Measurements from ENCODE around the gene BBS9.

BBS9 gene

DNA sequence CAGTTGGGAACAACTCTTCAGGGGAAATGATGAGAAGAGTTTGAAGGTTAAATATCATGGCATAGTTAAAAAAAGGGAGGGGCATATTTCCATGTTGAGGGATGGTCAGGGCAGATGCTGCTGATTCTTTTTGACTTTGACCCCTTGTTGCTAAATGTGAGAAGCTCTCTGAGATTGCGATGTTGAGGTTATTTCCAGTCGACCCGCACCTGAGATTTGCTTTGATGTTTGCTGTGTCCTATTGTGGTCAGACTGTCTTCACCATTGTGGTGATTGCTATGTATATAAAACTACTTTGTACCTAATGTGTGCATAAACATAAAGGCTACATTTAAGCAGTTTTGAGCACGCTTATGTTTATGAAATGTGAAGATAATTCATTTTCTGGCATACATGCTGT lies 90.9 kb downstream of the BBS9 start:
- Histone ChIP-seq H3K27ac (ENCODE audit: low read length) (no peak overlapping the region), H3K4me3 (ENCODE audit: low read length) (no peak overlapping the region), H3K36me3 (ENCODE audit: control insufficient read depth, insufficient read depth, low read length) (no peaks in the 10 kb centered on the region), H3K9me3 (ENCODE audit: control insufficient read depth, insufficient read depth, low read length) (no peaks in the 10 kb centered on the region), H3K27me3 (ENCODE audit: control insufficient read depth, insufficient read depth, low read length) (no peaks in the 10 kb centered on the region), H3K4me1 (ENCODE audit: control insufficient read depth, insufficient read depth, low read length) (no peaks in the 10 kb centered on the region)
- DNase-seq (ENCODE audit: low read depth, low spot score): no peak
- no CpG with 5 or more reads among the region's 4 CpGs for WGBS (ENCODE audit: insufficient coverage, insufficient read length)

DNA sequence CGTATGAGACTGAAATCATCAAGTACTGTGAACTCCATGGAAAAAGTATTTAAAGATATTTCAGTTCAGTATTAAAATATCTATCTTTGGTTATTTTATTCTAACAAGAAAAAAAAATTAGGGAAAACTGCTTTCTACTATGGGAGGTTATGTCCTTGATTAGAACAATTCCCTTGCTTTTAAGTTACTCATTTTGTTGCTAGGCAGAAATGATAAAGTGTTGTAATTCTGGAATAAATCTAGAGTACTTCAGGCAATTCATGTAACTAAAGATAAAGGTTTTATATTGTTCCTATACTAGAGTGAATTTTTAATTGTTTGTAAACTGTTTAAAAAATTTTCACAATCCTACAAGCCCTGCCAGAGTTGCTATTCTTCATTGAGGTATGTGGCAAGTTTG lies 92.0 kb downstream of the BBS9 start:
- H3K4me1 ChIP-seq (ENCODE audit: control insufficient read depth, insufficient read depth, low read length): no peaks in the 10 kb centered on the region
- H3K4me3 ChIP-seq (ENCODE audit: low read length): no peak overlapping the region
- WGBS (ENCODE audit: insufficient coverage, insufficient read length): no CpG with 5 or more reads among the region's 1 CpG
- no peaks in the 10 kb centered on the region for H3K27me3 ChIP-seq (ENCODE audit: control insufficient read depth, insufficient read depth, low read length)
- H3K36me3 ChIP-seq (ENCODE audit: control insufficient read depth, insufficient read depth, low read length): no peaks in the 10 kb centered on the region
- no peaks in the 10 kb centered on the region for H3K9me3 ChIP-seq (ENCODE audit: control insufficient read depth, insufficient read depth, low read length)
- no peak overlapping the region for H3K27ac ChIP-seq (ENCODE audit: low read length)
- DNase-seq (ENCODE audit: low read depth, low spot score): no peak

DNA sequence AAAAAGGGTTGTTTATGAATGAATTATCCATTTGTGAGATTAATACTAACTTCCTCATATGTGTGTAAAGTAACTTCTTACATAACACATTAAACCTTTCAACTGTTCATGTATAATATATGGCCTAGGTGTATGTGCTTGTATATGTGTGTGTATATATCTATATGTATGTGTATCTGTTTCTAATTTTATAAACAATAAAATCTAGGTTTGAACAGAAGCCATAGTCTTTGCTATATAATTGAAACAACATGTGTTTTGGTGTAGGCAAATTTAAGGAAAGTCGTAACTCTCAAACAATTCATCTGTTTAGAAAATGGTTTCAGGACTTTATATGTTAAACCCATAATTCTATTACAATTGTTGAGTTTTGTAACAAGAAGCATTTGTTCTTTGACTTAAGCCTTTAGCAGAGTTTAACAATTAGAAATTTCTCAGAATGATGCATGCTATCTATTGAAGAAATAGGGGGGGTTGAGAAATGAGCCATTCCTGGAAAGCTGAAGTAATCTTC lies 103.3 kb downstream of the BBS9 start:
- no peak overlapping the region for H3K27ac ChIP-seq (ENCODE audit: low read length)
- no CpG with 5 or more reads among the region's 1 CpG for WGBS (ENCODE audit: insufficient coverage, insufficient read length)

DNA sequence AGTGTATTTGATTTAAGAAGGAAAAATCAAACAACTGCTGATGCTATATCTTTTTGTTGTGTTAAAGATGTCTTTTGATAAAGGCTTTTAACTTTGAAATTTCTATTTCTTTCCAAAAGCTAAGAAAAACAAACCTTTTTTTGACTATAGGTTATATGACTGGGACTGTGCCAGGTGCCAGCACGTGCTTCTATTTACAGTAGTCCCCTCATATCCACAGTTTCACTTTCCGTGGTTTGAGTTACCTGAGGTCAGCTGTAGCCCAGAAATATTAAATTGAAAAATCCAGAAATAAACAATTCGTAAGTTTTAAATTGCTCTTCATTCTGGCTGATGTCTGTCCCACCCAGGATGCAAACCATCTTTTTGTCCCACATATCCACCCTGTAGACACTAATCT lies 104.3 kb downstream of the BBS9 start:
- H3K4me1 ChIP-seq (ENCODE audit: control insufficient read depth, insufficient read depth, low read length): no peaks in the 10 kb centered on the region
- H3K27me3 ChIP-seq (ENCODE audit: control insufficient read depth, insufficient read depth, low read length): no peaks in the 10 kb centered on the region
- WGBS (ENCODE audit: insufficient coverage, insufficient read length): no CpG with 5 or more reads among the region's 3 CpGs
- H3K36me3 ChIP-seq (ENCODE audit: control insufficient read depth, insufficient read depth, low read length): no peaks in the 10 kb centered on the region
- H3K27ac ChIP-seq (ENCODE audit: low read length): no peak overlapping the region
- DNase-seq (ENCODE audit: low read depth, low spot score): no peak
- no peak overlapping the region for H3K4me3 ChIP-seq (ENCODE audit: low read length)
- H3K9me3 ChIP-seq (ENCODE audit: control insufficient read depth, insufficient read depth, low read length): no peaks in the 10 kb centered on the region

More for the DNA sequence above, 103.3 kb downstream of the BBS9 start:
- DNase-seq (ENCODE audit: low read depth, low spot score): no peak
- Histone ChIP-seq H3K27me3 (ENCODE audit: control insufficient read depth, insufficient read depth, low read length) (no peaks in the 10 kb centered on the region), H3K4me3 (ENCODE audit: low read length) (no peak overlapping the region), H3K9me3 (ENCODE audit: control insufficient read depth, insufficient read depth, low read length) (no peaks in the 10 kb centered on the region), H3K36me3 (ENCODE audit: control insufficient read depth, insufficient read depth, low read length) (no peaks in the 10 kb centered on the region), H3K4me1 (ENCODE audit: control insufficient read depth, insufficient read depth, low read length) (no peaks in the 10 kb centered on the region)

DNA sequence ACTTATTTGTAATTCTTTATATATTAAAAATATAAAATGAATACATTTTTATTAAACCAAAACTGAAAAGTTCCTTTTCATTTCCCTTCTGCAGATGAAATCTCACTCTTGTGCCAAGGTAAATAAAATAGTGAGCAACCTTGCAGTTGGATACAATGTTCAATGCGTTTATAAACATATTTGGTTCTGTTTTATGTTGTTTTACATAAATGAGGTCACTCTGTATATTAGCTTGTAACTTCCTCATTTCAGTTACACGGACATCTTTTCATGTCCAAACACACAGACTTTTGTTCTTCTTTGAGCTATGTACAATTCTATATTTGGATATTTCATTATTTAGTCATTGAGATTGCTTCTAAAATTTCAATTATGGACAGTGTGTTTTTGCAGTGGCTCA lies 107.7 kb downstream of the BBS9 start:
- no peak for DNase-seq (ENCODE audit: low read depth, low spot score)
- Histone ChIP-seq H3K4me1 (ENCODE audit: control insufficient read depth, insufficient read depth, low read length) (no peaks in the 10 kb centered on the region), H3K27ac (ENCODE audit: low read length) (no peak overlapping the region), H3K27me3 (ENCODE audit: control insufficient read depth, insufficient read depth, low read length) (no peaks in the 10 kb centered on the region), H3K9me3 (ENCODE audit: control insufficient read depth, insufficient read depth, low read length) (no peaks in the 10 kb centered on the region), H3K36me3 (ENCODE audit: control insufficient read depth, insufficient read depth, low read length) (no peaks in the 10 kb centered on the region), H3K4me3 (ENCODE audit: low read length) (no peak overlapping the region)
- no CpG with 5 or more reads among the region's 2 CpGs for WGBS (ENCODE audit: insufficient coverage, insufficient read length)

DNA sequence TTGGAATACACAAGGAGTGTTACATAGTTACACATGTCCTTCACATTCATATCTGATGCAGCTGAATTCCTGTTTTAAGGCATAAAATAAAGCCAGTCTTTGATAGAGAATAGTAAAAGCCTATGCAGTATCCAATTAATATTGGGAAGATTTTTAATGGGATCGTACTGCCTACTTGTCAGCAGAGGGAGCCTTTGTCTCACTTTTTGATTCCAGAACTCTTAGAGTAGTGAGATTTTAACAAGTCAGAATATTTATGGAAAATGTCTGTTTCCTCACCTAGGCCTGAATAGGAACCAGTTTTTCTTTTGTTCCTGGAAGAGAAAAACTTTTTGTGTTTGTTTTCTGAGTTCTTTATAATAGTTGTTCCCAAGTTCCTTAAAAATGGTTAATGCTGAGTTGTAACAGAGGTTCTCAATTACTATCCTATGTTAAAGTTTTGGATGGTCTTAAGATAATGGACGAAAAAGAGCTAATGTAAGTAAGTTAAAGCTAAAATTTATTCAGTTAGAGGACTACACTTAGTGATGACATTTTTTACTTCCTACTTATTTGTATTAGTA lies 114.0 kb downstream of the BBS9 start:
- Histone ChIP-seq H3K4me1 (ENCODE audit: control insufficient read depth, insufficient read depth, low read length) (no peaks in the 10 kb centered on the region), H3K4me3 (ENCODE audit: low read length) (no peak overlapping the region), H3K9me3 (ENCODE audit: control insufficient read depth, insufficient read depth, low read length) (no peaks in the 10 kb centered on the region), H3K27ac (ENCODE audit: low read length) (no peak overlapping the region), H3K36me3 (ENCODE audit: control insufficient read depth, insufficient read depth, low read length) (no peaks in the 10 kb centered on the region), H3K27me3 (ENCODE audit: control insufficient read depth, insufficient read depth, low read length) (no peaks in the 10 kb centered on the region)
- WGBS (ENCODE audit: insufficient coverage, insufficient read length): no CpG with 5 or more reads among the region's 2 CpGs
- DNase-seq (ENCODE audit: low read depth, low spot score): no peak

DNA sequence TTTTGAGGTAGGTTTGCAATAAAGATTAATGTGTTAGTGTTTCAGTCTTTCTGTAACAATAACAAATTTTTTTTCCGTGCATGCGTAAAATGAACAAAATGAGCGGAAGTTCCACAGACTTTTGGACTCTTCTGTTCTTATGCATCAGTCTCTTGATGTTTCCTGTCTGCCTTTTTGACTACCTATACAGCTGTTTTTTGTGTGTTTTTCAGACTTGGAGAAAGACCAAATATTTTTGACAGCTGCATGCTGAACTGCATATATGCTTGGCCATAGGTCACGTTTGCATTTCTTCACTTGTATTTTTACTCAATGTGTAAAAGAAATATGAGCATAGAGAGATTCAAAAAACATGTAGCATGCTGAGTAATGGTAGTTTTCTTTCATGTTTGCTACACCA lies 119.3 kb downstream of the BBS9 start:
- H3K4me1 ChIP-seq (ENCODE audit: control insufficient read depth, insufficient read depth, low read length): no peaks in the 10 kb centered on the region
- H3K4me3 ChIP-seq (ENCODE audit: low read length): no peak overlapping the region
- H3K27me3 ChIP-seq (ENCODE audit: control insufficient read depth, insufficient read depth, low read length): no peaks in the 10 kb centered on the region
- H3K9me3 ChIP-seq (ENCODE audit: control insufficient read depth, insufficient read depth, low read length): no peaks in the 10 kb centered on the region
- DNase-seq (ENCODE audit: low read depth, low spot score): no peak
- no peak overlapping the region for H3K27ac ChIP-seq (ENCODE audit: low read length)
- WGBS (ENCODE audit: insufficient coverage, insufficient read length): no CpG with 5 or more reads among the region's 4 CpGs
- H3K36me3 ChIP-seq (ENCODE audit: control insufficient read depth, insufficient read depth, low read length): no peaks in the 10 kb centered on the region

DNA sequence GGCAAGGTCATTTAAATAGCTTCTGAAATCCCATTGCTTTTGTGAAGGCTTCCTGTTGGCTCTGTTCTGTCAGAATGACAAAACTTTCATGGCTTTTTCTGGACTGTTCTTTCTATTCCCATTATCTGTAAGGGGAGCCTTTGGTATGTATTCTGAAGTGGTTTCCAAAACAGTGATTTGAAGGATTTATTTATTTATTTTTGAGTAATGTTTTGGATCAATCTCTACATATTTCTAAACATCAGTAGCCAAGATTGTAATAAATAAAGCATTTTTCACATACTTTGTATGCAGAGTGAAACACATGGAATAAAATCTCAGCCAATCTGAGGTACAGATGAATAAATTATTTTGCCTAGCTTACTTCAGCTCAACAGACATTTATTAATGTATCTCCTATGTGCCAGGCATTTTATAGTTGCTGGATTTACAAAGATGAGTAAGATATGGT lies 121.1 kb downstream of the BBS9 start:
- Histone ChIP-seq H3K4me3 (ENCODE audit: low read length) (no peak overlapping the region), H3K27me3 (ENCODE audit: control insufficient read depth, insufficient read depth, low read length) (no peaks in the 10 kb centered on the region), H3K9me3 (ENCODE audit: control insufficient read depth, insufficient read depth, low read length) (no peaks in the 10 kb centered on the region), H3K27ac (ENCODE audit: low read length) (no peak overlapping the region), H3K4me1 (ENCODE audit: control insufficient read depth, insufficient read depth, low read length) (no peaks in the 10 kb centered on the region), H3K36me3 (ENCODE audit: control insufficient read depth, insufficient read depth, low read length) (no peaks in the 10 kb centered on the region)
- DNase-seq (ENCODE audit: low read depth, low spot score): no peak

DNA sequence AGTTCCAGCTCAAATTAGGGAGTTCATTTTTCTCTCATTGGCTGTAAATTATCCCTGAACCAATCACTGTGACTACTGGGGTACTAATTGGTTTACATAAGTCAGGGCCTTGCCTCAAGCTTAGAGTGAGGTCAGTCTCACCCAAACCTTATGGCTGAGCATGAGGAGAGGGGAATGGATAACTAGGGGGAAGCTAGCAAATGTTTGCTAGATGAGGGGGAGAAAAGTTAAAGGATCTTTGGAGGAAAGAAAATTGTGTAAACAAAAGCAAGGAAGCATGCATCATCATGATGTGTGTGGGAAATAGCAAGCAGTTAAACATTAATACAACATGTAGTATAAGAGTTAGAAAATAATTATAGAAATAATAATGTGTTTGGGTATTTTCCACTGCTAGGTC lies 121.9 kb downstream of the BBS9 start:
- Histone ChIP-seq H3K27me3 (ENCODE audit: control insufficient read depth, insufficient read depth, low read length) (no peaks in the 10 kb centered on the region), H3K4me1 (ENCODE audit: control insufficient read depth, insufficient read depth, low read length) (no peaks in the 10 kb centered on the region), H3K27ac (ENCODE audit: low read length) (no peak overlapping the region), H3K4me3 (ENCODE audit: low read length) (no peak overlapping the region), H3K9me3 (ENCODE audit: control insufficient read depth, insufficient read depth, low read length) (no peaks in the 10 kb centered on the region), H3K36me3 (ENCODE audit: control insufficient read depth, insufficient read depth, low read length) (no peaks in the 10 kb centered on the region)
- DNase-seq (ENCODE audit: low read depth, low spot score): no peak

DNA sequence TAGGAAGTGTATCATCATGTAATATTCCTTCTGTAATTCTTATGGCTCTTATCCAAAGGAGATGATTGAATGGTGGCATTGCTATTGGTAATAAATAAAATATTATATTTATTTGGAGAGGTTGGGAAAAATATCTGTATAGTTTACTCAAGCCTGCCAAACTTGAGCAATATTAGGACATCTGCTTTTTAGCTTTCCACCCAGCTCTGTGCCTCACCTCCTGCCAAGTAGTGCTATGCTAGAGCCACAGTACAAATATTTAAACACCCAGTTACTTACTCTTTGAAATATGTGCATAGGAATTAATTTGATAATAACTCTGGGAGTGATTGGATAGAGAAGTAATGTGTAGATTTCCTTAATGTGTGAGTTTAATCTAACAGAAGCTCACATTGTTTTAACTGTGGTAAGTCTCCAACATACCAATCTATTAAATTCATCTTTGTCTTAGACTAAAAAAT lies 129.2 kb downstream of the BBS9 start:
- no peak overlapping the region for H3K27ac ChIP-seq (ENCODE audit: low read length)

DNA sequence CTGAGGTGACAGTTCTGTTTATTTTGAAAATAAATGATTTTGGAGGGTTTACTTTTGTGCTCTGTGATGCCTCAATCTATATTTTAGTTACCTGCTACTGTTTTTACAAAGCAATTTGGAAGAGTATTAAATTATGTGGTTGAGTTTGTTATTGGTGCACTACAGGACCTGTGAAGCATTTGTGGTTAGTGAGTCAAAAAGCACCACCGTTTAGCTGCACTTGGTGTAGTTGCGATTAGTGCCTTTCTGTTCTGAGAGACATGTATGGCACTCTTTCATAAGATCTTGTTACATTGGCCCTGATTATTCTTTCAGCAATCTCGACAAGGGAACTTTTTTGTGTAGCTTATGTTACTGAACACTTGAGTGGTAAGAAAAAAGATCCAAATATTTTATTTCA lies 132.2 kb downstream of the BBS9 start:
- DNase-seq (ENCODE audit: low read depth, low spot score): no peak
- Histone ChIP-seq H3K27me3 (ENCODE audit: control insufficient read depth, insufficient read depth, low read length) (no peaks in the 10 kb centered on the region), H3K9me3 (ENCODE audit: control insufficient read depth, insufficient read depth, low read length) (no peaks in the 10 kb centered on the region), H3K36me3 (ENCODE audit: control insufficient read depth, insufficient read depth, low read length) (no peaks in the 10 kb centered on the region), H3K27ac (ENCODE audit: low read length) (no peak overlapping the region), H3K4me3 (ENCODE audit: low read length) (no peak overlapping the region), H3K4me1 (ENCODE audit: control insufficient read depth, insufficient read depth, low read length) (no peaks in the 10 kb centered on the region; the same call in 1 of the 2 replicates)
- WGBS (ENCODE audit: insufficient coverage, insufficient read length): no CpG with 5 or more reads among the region's 3 CpGs

More for the DNA sequence above, 129.2 kb downstream of the BBS9 start:
- Histone ChIP-seq H3K4me3 (ENCODE audit: low read length) (no peak overlapping the region), H3K4me1 (ENCODE audit: control insufficient read depth, insufficient read depth, low read length) (no peaks in the 10 kb centered on the region; the same call in 1 of the 2 replicates), H3K27me3 (ENCODE audit: control insufficient read depth, insufficient read depth, low read length) (no peaks in the 10 kb centered on the region), H3K9me3 (ENCODE audit: control insufficient read depth, insufficient read depth, low read length) (no peaks in the 10 kb centered on the region), H3K36me3 (ENCODE audit: control insufficient read depth, insufficient read depth, low read length) (no peaks in the 10 kb centered on the region)
- DNase-seq (ENCODE audit: low read depth, low spot score): no peak

All from iPS DF 6.9 (cell line).